ENCODE results near the gene LRRC40.
A peak's percentile ranks its signal among the peaks of the same experiment; 100 is the strongest.
"Not testable (repeated sequence)": the region's sequence is repeated elsewhere in the genome, so short reads cannot be mapped to it uniquely, and the experiment has no call there.

The LRRC40 gene

DNA sequence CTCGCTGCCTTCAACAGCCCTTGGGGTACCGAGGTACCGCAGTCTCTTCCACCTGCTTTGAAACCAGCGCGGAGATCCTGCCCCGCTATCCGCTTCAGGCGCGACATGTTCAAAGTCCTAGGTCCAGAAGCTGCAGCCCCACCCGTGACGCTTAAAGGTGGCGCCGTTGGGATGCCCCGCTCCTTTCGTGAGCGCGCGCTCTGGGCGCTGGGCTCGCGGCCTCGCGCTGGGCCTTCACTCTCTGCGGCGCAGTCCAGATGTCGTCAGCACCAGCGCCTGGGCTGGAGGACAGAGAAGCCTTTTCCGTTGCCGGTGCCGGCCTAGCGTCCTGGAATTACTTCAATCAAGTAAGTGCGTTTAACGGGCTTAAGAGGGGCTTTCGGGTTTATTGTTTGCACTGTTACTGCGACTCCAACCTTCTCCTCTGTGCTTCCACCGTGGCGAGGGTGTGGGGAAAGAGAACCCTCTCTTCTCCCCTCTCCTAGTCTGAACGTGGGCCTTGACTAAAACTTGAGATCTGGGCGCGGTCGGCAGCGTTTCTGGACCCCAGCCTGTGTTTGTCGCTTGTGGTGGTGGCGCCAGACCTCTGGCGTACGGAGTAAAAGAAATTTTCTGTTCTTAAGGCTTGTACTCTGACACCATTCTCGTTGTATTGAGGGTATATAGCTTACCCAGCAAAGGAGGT lies at the start of gene LRRC40:
TSS of gene LRRC40 (minus strand) at position 146 of the 685 bp plus-strand sequence. CDS start at position 107, 39 bp downstream.
- peak; percentile 98 for DNase-seq

DNA sequence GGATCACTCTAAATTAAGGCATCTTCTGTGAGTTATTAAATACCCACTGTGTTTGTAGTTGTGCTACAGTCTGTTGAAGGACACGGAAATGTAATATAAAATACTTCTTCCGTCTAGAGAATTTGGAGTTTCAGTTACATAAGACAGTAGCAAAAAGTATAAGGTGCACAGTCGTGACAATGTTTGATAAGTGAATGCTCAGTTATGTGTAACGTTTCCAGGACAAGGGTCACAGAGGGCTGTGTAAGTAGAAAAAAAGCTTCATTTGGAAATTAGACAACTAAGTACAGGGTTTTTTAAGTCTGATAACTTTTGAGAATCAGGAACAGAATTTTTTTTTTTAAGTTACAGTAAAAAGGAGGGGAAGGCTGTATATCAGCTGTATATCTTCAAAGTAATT lies 43.4 kb upstream of the LRRC40 start:
- no peak for DNase-seq

DNA sequence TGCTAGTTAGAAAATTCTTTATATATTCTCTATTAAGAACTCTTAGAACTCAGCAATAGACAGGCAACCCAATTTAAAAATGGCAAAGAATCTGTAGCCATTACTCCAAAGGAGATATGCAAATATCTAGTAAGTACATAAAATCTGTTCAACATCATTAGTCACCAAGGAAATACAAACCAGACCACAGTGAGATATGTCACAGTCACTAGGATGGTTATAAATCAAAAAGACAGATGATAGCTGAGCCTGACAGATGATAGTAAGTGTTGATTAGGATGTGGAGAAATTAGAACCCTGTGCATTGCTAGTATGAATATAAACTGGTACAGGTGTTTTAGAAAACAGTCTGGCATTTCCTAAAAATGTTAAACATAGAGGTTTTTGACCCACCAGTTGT lies 42.4 kb upstream of the LRRC40 start:
- DNase-seq, result no peak

DNA sequence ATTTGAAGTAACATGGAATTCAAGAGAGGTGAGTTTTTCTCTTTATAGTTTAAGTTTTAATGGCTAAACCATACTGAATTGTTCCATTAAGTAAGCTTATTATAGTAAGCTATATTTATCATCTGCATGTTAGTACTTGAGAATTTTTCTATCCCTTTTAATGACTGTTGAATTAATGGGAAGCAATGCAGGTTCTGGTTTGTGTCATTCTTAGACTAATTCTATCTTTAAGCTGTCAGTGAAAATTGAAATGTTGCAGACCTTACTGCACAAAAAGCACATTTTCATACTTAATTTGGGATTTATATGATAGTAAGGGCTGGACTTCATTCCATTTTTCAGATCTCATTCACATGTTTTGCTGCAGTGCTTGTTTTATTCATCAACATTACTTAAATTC lies 41.7 kb upstream of the LRRC40 start:
- no peak for DNase-seq

DNA sequence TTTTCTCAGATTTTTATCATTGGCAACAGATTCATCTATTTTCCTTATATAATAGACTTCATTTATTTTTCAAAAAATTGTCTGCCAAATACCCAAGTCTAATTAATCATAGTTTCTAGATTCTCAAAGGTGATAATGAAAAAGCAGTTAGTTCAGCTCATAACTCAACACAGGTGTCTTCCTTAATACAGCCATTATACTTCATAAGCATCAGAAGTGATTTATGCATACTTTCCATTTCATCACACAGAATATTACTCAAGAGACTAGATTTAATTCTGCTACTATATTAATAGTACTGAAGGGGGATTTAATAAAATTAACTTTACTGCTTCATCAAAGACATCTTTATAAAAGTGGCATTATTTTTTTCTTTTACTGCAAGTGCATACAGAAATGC lies 34.6 kb upstream of the LRRC40 start:
- DNase-seq, result no peak

DNA sequence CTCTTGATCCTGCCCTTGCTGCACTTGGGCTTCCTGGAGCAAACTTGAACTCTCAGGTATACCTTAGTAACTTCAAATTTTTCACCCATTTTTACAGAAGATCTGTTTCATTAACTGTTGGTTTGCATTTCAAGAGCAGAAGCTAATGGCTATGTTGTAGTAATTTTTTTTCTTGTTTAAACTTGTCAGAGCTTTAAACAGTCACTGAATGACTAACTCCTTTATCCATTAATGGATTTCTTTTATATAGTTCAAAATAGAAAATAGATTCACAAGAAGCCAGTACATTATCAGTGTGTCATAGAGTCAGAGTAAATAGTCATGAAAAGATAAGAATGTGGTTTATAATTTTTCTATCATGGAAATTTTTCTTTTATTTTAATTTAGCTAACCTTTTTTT lies 29.4 kb upstream of the LRRC40 start:
- no peak for DNase-seq

DNA sequence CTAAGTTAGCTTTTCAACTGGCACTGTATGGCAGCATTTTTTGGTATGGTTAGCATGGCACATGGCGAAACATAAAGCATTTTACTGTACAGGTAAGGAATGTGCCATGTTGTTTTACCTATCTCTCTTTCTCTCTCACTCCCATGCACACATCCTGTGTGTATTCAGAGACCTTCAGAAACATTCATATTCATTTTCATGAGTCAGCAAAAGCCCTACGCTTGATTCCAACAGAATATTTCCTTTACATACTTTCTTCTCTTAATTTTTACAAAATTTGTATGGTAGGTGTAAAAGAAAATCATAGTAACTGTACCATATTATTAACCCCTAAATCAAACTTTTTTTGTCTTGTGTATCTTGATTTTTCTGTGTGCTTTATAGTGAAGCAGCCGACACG lies 26.1 kb upstream of the LRRC40 start:
- no peak for DNase-seq

DNA sequence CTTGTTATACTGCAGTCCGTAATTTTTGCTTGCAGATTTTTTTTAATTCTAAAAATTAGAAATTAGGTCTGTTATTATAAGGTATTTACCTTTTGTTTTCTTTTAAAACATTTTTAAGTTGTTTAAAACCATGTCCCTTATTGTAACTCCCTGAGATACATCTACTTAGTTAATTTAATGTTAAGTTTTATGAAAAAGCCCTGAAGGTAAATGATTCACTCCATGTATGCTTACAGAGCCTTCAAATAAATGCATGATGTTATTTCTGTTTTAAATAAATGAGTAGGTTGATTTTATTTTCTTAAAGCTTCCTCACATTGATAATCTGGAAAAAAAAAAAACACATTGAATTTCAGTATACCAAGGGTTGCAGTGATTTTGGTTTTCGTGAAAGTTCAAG lies 23.3 kb upstream of the LRRC40 start:
- DNase-seq, result no peak

DNA sequence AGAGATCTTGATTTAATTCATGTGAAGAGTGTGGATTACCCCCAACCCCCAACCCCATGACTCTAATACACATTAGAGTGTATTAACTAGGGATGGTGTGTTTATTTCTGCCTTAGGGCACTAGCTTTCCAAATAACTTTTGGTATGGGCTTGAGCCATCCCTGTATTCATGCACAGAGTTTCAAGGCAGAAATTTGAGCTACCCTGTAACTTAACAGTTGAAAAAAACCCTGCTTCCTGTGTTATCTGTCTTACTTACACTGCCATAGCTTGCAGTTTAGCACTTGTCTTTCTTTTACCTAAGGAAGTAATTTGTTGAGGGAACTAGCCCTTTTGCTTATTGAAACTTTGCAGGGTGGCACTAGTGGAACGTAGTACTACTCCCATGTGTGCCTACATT lies 22.1 kb upstream of the LRRC40 start:
- DNase-seq, result no peak

DNA sequence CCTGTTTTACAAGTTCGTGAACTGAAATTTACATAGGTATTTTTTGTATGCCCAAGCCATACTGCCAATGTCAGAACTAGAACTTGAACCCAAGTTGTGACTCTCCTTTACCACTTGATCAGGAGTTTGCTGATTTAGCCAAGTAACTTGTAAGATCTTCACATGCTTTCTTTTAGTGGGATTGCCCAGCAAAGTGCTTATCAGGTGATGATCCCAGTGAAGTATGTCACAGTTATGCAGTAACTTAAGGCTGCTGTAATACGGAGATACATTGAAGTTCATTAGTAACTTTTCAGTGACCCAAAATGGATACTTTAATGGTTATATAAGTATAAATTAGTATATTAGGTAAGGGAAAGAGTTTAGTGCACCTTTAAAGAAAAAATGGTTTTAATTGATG lies 19.6 kb upstream of the LRRC40 start:
- no peak for DNase-seq

DNA sequence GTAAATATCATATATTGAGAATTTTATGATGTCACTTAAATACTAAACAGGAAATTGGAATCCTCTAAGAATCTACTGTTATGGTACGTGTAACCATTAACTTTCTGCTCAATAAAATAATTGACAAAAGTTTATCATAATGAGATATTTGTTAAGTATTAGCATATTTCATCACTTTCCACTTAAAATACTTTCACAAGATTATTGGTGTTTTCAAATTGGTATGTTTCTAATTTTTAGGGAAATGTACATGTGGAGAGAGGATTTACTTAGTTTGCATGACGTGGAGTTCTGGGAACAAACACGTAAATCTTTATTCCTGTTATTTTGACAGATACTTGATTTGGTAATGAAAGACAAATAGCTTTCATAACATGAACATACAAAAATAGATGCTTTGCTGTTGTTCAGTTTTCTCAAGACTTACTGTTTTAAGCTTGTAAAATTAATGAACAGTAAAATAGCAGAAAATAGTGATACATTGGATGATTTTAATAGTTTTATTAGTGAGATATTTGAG lies 17.4 kb upstream of the LRRC40 start:
- no peak for DNase-seq

DNA sequence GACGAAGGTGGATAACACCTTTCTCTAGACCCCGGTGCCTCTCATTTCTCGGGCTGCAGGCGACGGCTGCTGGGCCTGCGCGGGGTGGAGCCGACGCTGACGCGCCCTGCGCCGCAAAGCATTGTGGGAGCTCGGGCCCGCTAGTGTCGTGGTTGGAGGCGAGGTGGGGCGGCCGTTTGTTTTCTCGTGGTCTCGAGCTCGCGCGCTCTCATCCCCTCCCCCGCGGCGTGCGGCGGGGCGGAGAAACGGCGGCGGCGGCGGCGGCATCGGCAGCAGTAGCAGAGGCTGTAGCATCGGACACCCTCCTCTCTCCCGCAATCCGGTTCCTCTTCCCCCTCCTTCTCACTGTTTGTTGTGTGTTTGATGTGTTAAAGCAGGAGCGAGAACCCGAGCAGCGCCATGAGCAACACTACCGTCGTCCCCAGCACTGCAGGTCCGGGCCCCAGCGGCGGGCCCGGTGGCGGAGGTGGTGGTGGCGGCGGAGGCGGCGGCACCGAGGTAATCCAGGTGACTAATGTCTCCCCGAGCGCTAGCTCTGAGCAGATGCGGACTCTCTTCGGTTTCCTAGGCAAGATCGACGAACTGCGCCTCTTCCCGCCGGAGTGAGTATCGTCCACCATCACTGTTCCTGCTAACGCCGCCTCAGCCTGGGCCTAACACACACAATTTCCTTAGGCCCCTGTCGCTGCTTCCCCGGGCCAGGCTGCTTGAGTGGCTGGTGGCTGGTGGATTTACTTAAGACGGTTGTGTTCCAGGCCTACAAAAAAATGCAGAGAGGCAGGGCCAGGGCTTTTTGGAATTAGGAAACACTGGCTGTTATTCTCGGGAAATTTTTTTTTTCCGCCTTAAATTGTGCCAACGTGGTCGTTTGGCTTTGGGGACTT lies 16.1 kb upstream of the LRRC40 start, which contains the start of gene SRSF11:
TSS of gene SRSF11 (plus strand) at position 143 of the 884 bp plus-strand sequence. CDS start at position 400, 257 bp downstream.
- peak; percentile 97 for DNase-seq

DNA sequence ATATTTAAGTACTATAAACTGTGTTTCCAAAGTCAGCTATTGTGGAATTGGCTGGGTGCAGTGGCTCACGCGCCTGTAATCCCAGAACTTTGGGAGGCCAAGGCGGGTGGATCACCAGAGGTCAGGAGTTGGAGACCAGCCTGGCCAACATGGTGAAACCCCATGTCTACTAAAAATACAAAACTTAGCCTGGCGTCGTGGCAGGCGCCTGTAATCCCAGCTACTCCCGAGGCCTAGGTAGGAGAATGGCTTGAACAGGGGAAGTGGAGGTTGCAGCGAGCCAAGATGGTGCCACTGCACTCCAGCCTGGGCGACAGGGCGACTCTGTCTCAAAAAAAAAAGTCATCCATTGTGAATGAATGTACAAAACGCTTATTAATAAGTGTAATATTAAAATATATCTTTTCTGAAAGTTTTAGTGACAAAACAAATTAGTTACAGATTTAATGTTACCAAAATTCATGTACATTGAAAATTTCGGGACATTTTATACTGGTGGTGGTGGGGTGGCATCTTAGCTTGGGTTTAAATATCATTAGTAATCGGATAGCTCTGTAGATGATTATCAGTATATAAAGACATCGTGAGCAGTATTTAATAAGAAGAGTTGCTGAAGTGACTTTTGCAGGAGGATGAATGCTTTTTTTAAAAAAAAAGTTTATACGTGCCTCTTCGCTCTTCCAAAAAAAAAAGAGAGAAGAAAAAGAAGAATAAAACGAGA lies 15.3 kb upstream of the LRRC40 start:
- no peak for DNase-seq

DNA sequence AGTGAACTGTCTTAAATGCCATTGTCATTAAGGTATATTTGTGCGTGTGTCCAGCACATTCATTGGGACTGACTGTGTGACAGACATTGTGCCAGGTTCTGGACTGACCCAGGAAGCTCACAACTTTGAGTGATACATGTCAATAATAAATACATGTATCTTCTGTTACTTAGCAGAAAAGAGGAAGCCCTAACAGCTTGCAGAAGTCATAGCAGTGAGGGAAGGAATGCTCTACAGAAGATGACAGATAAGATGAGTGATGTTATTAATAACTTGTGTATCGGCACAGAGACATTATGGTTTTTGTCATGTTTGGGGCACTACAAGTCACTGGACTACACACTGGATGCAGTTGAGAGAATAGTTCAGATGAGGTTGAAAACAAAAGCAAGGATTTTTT lies 14.6 kb upstream of the LRRC40 start:
- DNase-seq, result no peak

DNA sequence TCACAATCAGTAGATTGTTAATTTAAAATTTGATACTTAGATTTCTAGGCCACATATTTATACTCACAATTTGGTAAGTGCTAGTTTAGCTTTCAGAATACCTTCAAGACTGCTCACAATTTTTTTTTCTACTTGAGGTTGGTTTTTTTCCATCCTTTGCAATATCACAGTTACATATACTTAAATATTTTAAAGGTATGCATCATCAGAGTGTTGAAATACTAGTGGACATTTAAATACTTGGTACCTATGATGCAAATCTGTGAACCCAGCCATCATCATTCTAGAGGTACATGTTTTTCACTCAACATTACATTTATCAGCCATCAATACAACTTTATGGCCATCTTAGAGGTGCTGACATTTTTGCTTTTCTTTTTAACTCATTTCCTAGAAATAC lies 6.2 kb upstream of the LRRC40 start:
- DNase-seq, result no peak

DNA sequence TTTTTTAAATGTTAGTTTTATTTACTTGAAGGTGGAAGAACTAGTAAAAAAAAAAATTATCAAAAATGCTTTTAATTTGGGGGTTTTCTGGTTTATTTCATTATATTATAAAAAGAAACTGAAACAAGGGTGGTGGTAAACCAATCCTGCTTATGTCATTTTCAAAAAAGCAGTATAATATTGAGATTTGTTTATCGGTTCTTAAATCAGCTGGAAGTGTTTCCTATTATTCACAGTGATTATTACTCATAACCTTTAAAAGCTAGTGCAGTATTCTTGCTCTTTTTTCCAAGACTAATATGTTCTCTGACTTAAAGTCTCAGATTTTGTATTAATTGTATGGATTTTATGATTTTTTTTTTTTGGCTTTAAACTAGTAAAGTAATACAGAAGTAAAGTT lies 5.4 kb upstream of the LRRC40 start:
- DNase-seq, result no peak

DNA sequence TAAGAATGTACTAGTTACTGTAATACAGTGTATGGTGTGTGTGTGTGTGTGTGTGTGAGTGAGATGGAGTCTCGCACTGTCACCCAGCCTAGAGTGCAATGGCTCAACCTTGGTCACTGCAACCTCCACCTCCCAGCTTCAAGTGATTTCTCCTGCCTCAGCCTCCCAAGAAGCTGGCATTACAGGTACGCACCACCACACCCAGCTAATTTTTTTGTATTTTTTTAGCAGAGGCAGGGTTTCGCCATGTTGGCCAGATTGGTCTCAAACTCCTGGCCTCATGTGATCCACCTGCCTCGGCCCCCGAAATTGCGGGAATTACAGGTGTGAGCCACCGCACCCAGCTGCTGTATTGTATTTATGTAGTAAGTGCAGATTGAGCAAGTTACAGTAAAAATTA lies 2.9 kb upstream of the LRRC40 start:
- DNase-seq, result no peak

DNA sequence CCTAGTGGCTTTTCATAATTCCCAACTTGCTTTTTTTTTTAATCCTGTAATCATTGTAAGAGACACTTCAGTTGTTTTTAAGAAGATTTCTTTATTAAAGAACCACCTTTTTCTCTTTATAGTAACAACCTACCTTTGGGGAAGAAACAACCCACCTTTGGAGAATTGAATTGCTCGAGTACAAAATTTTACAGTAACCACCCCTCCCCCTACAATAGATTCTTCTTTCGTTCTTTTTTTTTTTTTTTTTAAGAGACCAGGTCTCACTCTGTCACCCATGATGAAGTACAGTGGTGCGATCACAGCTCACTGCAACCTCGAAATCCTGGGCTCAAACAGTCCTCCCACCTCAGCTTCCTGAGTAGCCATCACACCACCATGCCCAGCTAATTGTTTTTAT lies 2.1 kb upstream of the LRRC40 start:
- no peak for DNase-seq

DNA sequence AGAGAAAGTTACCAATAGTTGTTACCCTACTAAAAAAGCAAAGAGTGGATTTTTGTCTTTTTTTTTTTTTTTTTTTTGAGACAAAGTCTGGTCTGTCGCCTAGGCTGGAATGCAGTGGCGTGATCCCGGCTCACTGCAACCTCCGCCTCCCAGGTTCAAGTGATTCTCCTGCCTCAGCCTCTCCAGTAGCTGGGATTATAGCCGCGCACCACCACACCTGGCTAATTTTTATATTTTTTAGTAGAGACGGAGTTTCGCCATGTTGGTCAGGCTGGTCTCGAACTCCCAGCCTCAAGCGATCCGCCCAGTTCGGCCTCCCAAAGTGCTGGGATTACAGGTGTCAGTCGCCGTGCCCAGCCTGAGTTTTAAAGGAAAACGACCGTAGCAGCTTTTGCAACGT lies 1.5 kb upstream of the LRRC40 start:
- not testable (repeated sequence) for DNase-seq

DNA sequence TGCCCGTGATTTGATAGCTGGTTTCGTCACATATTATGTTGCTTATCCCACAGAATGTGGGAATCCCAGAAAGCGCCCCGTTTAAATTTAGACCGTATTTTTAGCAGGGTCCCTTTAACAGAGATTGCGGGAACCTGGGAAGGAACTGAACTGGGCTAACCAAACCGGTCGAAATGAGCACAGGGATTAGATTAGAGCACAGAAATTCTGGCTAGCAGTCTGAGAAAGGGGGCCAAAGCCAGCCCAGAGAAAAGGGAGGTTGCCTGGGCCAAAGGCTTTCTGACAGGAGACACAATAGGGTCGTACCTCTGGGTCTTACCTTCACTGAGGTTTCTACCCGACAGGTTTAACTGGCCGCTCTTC lies 327 bp downstream of the LRRC40 start:
- no peak for DNase-seq

DNA sequence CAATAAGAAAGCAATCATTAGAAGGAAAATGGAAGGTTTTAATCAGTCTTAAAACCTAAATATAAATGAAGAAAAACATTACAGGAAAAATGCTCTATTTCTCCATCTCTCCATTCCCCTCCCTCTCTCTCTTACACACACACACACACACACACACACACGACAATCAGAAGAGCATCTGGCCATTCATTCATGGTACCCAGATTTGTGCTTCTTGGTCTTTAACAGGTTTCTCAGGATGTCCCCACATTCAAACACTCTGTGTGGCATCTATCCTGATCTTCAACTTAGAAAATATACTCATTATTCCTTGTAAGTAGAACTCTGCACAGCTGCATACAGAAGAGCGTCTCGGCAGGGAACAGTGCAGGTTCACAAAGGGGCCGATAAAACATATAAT lies 779 bp downstream of the LRRC40 start:
- no peak for DNase-seq

DNA sequence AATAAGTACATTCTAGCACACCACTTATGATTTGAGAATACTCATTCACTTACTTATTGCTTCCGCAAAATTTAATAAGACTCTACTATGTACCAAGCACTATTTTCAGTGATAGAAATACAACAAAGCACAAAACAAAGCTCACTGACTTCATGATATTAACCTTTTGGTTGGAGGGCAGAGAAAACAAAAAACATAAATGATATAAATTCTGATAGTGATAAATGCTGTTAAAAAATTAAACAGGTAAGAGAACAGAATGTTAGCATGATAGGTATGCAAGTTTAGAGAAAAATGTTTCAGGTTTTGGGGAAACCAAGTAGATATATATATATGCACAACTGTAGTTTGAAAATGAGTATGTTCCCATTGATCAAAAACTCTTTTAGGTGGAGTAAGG lies 1.2 kb downstream of the LRRC40 start:
- no peak for DNase-seq

DNA sequence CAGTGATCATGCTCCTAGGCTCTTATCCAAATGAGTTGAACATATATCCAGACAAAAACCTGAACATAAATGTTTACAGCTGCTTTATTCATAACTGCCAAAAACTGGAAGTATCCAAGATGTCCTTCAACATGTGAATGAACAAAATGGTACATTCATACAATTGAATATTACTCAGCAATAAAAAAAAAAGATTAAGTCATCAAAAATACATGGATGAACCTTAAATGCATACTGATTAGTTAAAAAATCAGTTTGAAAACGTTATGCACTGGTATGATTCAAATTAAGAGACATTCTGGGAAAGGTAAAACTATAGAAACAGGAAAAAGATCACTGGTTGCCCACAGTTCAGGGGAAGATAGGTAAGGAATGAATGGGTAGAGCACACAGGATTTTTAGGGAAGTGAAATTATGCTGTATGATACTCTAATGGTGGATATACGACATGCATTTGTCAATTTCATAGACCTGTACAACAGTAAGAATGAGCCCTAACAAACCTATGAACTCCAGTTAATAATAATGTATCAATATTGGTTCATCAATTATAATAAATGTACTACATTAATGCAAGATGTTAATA lies 3.1 kb downstream of the LRRC40 start:
- DNase-seq, result no peak
